IMR-90 (cell line): Measurements from ENCODE around the gene PLCH1.
"Not testable (repeated sequence)": the region's sequence is repeated elsewhere in the genome, so short reads cannot be mapped to it uniquely, and the experiment has no call there.

Source experiments
- CEBPB ChIP-seq: IDR thresholded peaks from 2 replicates; pipeline ENCODE4 v1.6.1; 2012; ENCODE audit warnings: low read depth, low read length, improper control_type of control experiment
- CTCF ChIP-seq: conservative IDR thresholded peaks from 2 replicates; pipeline ENCODE4 v1.5.1; 2012; ENCODE audit warnings: mild to moderate bottlenecking, low read depth, low read length, improper control_type of control experiment
- FOS ChIP-seq: fragments of 150-350 bp; IDR thresholded peaks from 2 replicates; pipeline ENCODE4 v1.6.1; 2016; ENCODE audit warnings: low read depth, low read length
- MAFK ChIP-seq: IDR thresholded peaks from 2 replicates; pipeline ENCODE4 v1.6.1; 2012; ENCODE audit warnings: low read depth, low read length, improper control_type of control experiment
- MAZ ChIP-seq: IDR thresholded peaks from 2 replicates; pipeline ENCODE4 v1.6.1; 2012; ENCODE audit warnings: low read depth, mild to moderate bottlenecking, low read length, improper control_type of control experiment, moderate library complexity, borderline replicate concordance
- POLR2A ChIP-seq: IDR thresholded peaks from 2 replicates; pipeline ENCODE4 v1.6.1; 2012; ENCODE audit warnings: mild to moderate bottlenecking, low read depth, low read length
- RAD21 ChIP-seq: IDR thresholded peaks from 2 replicates; pipeline ENCODE4 v1.6.1; 2012; ENCODE audit warnings: low read length, improper control_type of control experiment
- USF2 ChIP-seq: fragments of 150-350 bp; IDR thresholded peaks from 2 replicates; pipeline ENCODE4 v1.6.1; 2017; ENCODE audit warnings: mild to moderate bottlenecking, antibody characterized with exemption, low read length, low read depth
- TF ChIP-seq, protein P1 (sequence below): fragments of 150-350 bp; IDR thresholded peaks from 2 replicates; pipeline ENCODE4 v1.6.1; 2016; ENCODE audit warnings: low read depth, mild to moderate bottlenecking, low read length, moderate library complexity, borderline replicate concordance

DNA sequence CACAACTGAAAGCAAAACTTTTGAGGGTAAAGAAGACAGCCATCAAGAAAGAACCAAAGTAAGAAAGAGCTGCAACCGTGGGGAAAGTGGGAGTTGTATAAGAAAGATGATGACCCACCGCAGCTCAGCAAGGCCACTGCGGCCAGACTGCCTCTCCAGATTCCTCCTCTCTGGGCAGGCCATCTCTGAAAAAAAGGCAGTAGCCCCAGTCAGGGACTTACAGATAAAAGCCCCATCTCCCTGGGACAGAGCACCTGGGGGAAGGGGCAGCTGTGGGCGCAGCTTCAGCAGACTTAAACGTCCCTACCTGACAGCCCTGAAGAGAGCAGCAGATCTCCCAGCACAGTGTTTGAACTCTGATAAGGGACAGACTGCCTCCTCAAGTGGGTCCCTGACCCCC lies 124.3 kb downstream of the PLCH1 start:
- TF ChIP-seq, protein P1, sequence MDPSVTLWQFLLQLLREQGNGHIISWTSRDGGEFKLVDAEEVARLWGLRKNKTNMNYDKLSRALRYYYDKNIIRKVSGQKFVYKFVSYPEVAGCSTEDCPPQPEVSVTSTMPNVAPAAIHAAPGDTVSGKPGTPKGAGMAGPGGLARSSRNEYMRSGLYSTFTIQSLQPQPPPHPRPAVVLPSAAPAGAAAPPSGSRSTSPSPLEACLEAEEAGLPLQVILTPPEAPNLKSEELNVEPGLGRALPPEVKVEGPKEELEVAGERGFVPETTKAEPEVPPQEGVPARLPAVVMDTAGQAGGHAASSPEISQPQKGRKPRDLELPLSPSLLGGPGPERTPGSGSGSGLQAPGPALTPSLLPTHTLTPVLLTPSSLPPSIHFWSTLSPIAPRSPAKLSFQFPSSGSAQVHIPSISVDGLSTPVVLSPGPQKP: not testable (repeated sequence)
- TF ChIP-seq FOS, CTCF, MAZ, RAD21, USF2, POLR2A, CEBPB, MAFK: not testable (repeated sequence)
